GM15510 (cell line): ENCODE data around the gene MFNG.

Source experiments
- POLR2A ChIP-seq: IDR thresholded peaks from 3 replicates; pipeline ENCODE4 v1.6.1; 2011; ENCODE audit warnings: borderline replicate concordance; ENCODE audit not compliant: insufficient read length; ENCODE audit errors: extremely low read depth

MFNG gene

DNA sequence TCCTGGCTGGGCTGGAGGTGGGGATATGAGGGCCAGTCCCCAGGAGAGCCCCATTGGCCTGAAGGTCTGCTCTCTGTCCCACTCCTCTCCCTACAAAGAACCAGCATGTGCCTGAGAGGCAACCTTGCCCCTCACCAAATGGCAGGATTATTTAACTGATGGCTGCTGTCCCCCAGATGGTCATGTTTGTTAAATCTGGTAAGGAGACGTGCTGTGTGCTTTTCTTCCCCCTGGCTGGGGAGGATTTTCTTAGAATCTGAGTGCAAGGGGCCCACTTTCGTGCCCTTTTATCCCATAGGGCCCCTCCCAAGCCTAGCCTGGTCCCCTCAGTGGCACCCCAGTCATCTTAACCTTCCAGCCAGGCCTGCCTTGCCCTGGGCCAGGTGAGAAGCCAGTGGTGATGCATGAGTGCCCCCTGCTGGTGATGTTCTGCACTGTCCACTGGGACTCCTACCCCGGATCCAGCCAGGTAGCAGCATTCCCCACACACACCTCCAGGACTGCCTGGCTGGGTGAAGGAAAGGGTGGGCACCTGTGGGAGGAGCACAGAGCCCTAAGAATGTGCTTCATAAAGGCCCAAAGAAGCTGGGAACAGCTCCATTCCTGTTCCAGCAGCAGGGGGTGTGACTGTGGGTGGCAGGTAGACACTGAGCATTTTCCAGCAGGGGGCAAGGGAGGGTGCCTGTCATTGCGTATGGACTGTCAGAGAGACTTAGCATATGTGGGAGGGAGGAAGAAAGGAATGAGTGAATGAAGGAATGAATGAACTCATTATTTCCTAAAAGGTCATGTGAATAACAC lies 28.9 kb downstream of the MFNG start:
- no peak for TF ChIP-seq POLR2A

DNA sequence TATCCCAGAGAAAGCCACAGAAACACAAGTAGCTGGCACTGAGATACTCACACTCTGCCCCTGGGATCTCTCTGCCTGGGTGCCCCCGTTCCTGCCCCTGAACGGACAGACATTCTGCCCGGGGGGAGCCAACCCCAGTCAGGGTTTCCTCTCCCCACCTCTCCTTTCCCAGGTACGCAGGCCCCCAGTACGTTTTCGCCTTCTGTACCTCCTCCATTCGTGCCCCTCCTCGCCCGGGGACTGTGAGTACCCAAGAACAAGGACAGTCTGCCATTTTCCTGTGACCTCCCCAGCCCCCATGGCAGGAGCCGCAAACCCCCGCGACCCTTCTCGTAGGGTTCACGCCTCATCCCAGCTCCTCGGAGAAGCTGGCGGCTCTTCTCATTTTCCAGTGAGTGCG lies 29.8 kb downstream of the MFNG start:
- TF ChIP-seq POLR2A: no peak

DNA sequence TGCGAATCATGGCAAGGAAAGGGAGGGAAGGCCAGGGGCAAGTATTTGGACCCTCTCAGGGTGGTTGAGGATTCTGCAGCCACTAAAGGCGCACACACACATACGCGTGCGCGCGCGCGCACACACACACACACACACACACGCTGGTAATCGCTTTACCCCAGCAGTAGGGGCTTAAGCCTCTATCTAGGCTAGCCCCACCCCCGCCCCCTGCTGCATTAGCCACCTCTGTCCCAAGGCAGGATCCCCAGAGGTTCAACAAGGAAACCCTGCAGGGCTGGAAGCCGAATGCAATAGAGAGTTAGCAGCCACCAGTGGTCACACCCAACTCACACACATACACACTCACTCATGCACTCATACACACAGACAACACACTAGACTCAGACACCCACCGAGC lies 30.3 kb downstream of the MFNG start:
- TF ChIP-seq POLR2A: no peak

DNA sequence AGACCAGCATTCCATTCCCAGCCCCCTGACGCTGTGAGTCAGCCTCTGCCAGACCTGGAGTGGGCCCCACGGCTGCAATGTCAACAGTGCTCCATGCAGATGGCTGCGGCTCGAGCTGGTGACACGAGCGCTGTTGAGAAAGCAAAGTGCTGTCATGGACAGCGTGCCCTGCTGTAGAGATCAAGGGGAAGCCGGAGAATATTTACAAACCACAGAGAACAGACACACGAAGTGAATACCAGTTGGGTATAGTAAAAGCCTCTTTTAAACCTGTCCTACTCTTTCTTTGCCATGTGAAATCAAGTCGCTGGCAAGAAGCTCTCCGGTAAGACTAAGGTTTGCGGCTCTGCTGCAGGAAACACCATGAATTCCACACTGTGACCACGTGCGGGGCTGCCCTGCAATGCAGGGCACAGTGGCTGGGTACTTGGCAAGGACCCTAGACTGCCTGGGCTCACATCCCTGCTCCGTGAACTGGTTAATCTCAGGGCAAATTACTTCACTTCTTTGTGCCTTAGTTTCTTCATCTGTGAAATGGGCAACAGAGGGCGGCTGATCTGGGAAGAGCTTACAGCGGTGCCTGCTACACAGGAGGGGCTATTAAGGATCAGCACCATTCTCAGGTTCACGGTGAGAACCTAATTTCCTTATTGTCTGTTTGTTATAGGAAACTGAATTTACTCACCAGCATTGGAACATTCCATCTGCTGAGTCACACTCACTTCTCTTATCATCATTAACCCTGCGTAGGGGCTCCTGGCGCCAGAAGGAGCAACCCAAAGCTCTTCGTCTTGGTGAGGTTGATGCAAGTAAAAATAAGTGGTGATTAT lies 31.1 kb downstream of the MFNG start:
- no peak for TF ChIP-seq POLR2A

GRCh38 chr22:37453696-37454095 lies 32.5 kb downstream of the MFNG start:
- no peak for TF ChIP-seq POLR2A

- TF ChIP-seq POLR2A: no peak
Observed at GRCh38 chr22:37451218-37451617, 35.0 kb downstream of the MFNG start.

GRCh38 chr22:37449331-37450001 lies 36.7 kb downstream of the MFNG start:
- no peak for TF ChIP-seq POLR2A

- TF ChIP-seq POLR2A: no peak
Observed at GRCh38 chr22:37448516-37449127, 37.6 kb downstream of the MFNG start.

GRCh38 chr22:37445501-37445900 lies 40.7 kb downstream of the MFNG start:
- no peak for TF ChIP-seq POLR2A

- TF ChIP-seq POLR2A: no peak
Observed at GRCh38 chr22:37443977-37444376, 42.2 kb downstream of the MFNG start.

DNA sequence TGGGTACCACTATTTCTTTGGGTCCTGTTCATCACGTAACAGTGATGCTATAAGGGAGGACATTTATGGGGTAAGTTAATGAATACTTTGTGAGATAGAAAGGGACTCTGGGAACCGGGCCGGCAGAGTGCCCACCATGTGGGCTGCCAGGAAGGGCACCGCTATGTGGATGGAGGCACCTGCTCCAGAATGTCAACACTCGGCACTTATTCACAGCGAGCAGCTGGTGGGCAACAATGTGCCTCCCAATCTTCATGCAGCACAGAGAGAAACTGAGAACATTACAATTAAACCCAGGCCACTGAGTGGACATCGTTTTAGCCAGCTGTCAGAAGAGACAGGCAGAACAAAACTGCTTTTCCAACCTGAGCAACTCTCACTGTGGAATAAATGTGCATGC lies 43.1 kb downstream of the MFNG start:
- no peak for TF ChIP-seq POLR2A

DNA sequence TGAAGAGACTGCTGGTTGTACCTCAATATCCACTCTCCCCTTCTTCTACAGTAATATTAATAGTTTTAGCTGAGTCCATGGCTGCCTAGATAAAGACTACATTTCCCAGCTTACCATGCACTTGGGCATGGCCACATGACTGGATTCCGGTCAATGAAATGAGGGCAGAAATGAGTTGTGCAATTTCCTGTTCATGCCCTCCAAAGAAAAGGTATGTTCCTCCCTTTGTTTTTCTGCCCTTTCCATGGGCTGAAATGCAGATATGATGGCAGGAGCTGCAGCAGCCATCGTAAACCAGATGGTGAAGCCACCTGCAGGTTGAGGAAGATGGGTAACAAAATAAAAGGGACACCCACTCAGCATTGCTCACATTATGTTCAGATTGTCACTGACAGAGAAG lies 43.6 kb downstream of the MFNG start:
- no peak for TF ChIP-seq POLR2A

DNA sequence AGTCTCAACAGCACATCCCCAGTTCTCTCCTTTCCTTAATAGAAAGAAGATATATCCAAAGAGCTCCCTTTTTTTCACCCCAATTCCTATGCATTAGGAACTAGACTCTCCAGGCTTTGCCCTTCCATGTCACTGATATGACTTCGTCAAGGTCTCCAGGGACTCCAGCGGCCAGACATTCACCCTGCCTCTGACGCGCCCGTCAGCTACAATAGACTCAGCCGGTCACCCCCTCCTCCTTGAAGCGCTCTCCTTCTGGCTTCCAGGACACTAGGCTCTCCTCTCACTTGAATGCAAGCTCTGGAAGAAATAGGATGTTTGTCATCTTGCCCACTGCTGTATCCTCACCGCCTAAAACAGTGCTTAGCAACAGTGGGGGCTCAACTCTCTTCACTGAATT lies 44.0 kb downstream of the MFNG start:
- TF ChIP-seq POLR2A: no peak

DNA sequence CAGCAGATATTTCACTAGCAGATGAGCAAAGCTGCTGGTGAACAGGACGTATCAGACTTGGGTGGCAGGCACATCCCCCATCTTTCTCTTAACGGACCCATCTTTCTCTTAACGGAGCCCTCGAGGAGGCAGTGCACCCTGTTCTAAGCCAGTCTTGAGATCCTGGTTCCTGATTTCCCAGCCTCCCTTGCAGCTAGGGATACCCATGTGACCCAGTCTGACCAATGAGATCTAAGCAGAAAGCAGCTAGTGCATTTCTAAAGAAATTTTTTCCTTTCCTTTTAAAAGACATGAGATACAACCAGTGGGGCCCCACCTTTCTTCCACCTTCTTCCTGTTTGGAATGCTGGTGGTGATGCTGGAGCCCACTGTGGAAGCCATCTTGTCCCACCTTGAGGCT lies 45.3 kb downstream of the MFNG start:
- TF ChIP-seq POLR2A: no peak

GRCh38 chr22:37439347-37439746 lies 46.8 kb downstream of the MFNG start:
- TF ChIP-seq POLR2A: no peak
